Activated T-helper 17 cell treated with anti-CD3 and anti-CD28 coated beads, Interleukin-2, amount 50 U/mL, for 72 hours (primary cell): Measurements from ENCODE around the gene TTC3. TPM values are rescaled to one million over a fixed set of nuclear protein-coding genes. Genes with fewer than 3 reads are reported as not detected.
"Not testable (repeated sequence)": the region's sequence is repeated elsewhere in the genome, so short reads cannot be mapped to it uniquely, and the experiment has no call there.

Source experiments
- ATAC-seq: fragments of 150-1000 bp; cut with Tn5 transposase; replicated peaks from 2 replicates; pipeline ENCODE4 v1.10.0; 2021; ENCODE audit warnings: mild to moderate bottlenecking, moderate library complexity
- H3K27ac Mint-ChIP-seq: one replicate; pipeline ENCODE4 v1.8.0; 2022; ENCODE audit warnings: mixed read lengths
- H3K27me3 Mint-ChIP-seq: one replicate; pipeline ENCODE4 v1.8.0; 2022; ENCODE audit warnings: mixed read lengths
- H3K36me3 Mint-ChIP-seq: one replicate; pipeline ENCODE4 v1.8.0; 2022; ENCODE audit warnings: low read depth, mild to moderate bottlenecking, mixed read lengths
- H3K4me1 Mint-ChIP-seq: one replicate; pipeline ENCODE4 v1.8.0; 2022; ENCODE audit warnings: mixed read lengths
- H3K4me3 Mint-ChIP-seq: one replicate; pipeline ENCODE4 v1.8.0; 2022; ENCODE audit warnings: mild to moderate bottlenecking, mixed read lengths
- H3K9me3 Mint-ChIP-seq: one replicate; pipeline ENCODE4 v1.8.0; 2022; ENCODE audit warnings: mixed read lengths
- total RNA-seq, 2 donors: library from RNA; stranded (reverse); gene quantifications; one replicate each; pipeline ENCODE4 v1.2.3, GENCODE V29; 2022

Gene TTC3, protein sequence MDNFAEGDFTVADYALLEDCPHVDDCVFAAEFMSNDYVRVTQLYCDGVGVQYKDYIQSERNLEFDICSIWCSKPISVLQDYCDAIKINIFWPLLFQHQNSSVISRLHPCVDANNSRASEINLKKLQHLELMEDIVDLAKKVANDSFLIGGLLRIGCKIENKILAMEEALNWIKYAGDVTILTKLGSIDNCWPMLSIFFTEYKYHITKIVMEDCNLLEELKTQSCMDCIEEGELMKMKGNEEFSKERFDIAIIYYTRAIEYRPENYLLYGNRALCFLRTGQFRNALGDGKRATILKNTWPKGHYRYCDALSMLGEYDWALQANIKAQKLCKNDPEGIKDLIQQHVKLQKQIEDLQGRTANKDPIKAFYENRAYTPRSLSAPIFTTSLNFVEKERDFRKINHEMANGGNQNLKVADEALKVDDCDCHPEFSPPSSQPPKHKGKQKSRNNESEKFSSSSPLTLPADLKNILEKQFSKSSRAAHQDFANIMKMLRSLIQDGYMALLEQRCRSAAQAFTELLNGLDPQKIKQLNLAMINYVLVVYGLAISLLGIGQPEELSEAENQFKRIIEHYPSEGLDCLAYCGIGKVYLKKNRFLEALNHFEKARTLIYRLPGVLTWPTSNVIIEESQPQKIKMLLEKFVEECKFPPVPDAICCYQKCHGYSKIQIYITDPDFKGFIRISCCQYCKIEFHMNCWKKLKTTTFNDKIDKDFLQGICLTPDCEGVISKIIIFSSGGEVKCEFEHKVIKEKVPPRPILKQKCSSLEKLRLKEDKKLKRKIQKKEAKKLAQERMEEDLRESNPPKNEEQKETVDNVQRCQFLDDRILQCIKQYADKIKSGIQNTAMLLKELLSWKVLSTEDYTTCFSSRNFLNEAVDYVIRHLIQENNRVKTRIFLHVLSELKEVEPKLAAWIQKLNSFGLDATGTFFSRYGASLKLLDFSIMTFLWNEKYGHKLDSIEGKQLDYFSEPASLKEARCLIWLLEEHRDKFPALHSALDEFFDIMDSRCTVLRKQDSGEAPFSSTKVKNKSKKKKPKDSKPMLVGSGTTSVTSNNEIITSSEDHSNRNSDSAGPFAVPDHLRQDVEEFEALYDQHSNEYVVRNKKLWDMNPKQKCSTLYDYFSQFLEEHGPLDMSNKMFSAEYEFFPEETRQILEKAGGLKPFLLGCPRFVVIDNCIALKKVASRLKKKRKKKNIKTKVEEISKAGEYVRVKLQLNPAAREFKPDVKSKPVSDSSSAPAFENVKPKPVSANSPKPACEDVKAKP (N-terminal part only)
- 100 to 1,000 TPM in 1 of 2 donors, 10 to 100 TPM in 1; 69.2 to 105 TPM for total RNA-seq

- Mint-ChIP-seq H3K9me3 (no peaks in the 10 kb centered on the region), H3K36me3 (peaks cover 33% of the 10 kb centered on the region), H3K27me3 (no peaks in the 10 kb centered on the region), H3K4me3 (peak within 1 kb of the TSS; percentile 88), H3K27ac (peak within 1 kb of the TSS; percentile 95), H3K4me1 (peaks cover 19% of the 10 kb centered on the region)
- ATAC-seq: peak; percentile 77
Observed at GRCh38 chr21:37072988-37073416, at the start of gene TTC3, which contains the start of gene PIGP. TSS of gene TTC3 (plus strand) at chr21:37073254. CDS start at chr21:37087258, 14,004 bp downstream. TSS of gene PIGP (minus strand) at chr21:37073071. CDS start at chr21:37072515, 556 bp downstream.

DNA sequence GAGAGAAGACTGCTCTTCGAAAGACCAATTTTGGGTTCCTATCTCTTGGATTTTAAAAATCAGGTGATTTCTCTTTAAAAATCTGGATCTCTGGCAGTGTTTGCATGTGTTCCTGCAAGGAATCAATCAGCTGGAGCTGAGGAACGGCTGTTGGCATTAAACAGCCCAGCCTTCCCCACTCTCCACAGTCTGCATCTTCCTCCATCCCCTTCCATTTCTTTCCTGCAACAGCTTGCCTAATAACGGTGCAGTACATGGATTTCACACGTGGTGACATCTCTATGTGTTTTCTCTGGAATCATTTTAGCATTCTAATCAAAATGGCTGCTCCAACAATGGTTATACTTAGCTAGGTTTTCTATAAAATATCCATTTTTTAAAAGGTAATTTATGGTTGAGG, 46.6 kb upstream of the TTC3 start:
- Mint-ChIP-seq H3K4me1 (no peaks in the 10 kb centered on the region), H3K27me3 (peaks cover 7% of the 10 kb centered on the region), H3K9me3 (peaks cover 3% of the 10 kb centered on the region), H3K36me3 (no peaks in the 10 kb centered on the region), H3K4me3 (no peak overlapping the region), H3K27ac (no peak overlapping the region)
- no peak for ATAC-seq

DNA sequence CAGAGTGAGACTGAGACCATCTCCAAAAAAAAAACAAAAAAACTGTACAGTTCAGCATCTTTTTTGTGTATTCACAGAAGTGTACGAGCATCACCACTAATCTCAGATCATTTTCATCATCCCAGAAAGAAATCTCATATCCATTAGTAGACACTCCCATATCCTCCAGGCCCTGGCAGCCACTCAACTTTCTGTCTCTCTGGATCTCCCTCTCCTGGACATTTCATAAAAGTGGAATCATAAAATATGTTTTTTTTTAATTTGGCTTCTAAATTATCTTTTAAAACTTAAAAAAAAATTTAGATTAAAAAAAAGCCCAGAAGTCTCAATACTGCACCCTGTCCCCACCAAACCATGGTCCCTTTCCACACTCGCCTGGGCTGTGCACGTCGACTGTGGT, 44.5 kb upstream of the TTC3 start:
- Mint-ChIP-seq H3K27me3 (peaks cover 7% of the 10 kb centered on the region), H3K36me3 (no peaks in the 10 kb centered on the region), H3K9me3 (peaks cover 3% of the 10 kb centered on the region), H3K4me3 (no peak overlapping the region), H3K27ac (no peak overlapping the region), H3K4me1 (no peaks in the 10 kb centered on the region)
- ATAC-seq: no peak

DNA sequence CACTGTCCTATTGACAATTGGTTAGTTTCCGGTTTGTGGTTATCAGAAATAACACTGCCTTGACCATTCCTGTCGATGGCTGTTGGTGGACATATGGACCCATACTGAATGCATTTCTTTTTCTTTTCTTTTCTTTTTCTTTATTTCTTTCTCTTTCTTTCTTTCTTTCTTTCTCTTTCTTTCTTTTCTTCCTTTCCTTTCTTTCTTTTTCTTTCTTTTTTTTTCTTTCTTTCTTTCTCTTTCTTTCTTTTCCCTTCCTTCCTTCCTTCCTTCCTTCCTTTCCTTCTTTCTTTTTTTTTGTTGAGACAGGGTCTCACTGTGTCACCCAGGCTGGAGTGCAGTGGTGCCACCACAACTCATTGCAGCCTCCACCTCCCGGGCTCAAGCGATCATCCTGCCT, 42.2 kb upstream of the TTC3 start:
- Mint-ChIP-seq H3K9me3 (peaks cover 3% of the 10 kb centered on the region), H3K27me3 (peaks cover 7% of the 10 kb centered on the region), H3K27ac (no peak overlapping the region), H3K4me3 (no peak overlapping the region), H3K36me3 (no peaks in the 10 kb centered on the region), H3K4me1 (no peaks in the 10 kb centered on the region)
- no peak for ATAC-seq

- H3K4me3 Mint-ChIP-seq: no peak overlapping the region
- no peaks in the 10 kb centered on the region for H3K4me1 Mint-ChIP-seq
- no peaks in the 10 kb centered on the region for H3K36me3 Mint-ChIP-seq
- peaks cover 3% of the 10 kb centered on the region for H3K9me3 Mint-ChIP-seq
- no peak overlapping the region for H3K27ac Mint-ChIP-seq
- no peak for ATAC-seq
- H3K27me3 Mint-ChIP-seq: peaks cover 3% of the 10 kb centered on the region
Observed at GRCh38 chr21:37032293-37032692, 40.8 kb upstream of the TTC3 start.

DNA sequence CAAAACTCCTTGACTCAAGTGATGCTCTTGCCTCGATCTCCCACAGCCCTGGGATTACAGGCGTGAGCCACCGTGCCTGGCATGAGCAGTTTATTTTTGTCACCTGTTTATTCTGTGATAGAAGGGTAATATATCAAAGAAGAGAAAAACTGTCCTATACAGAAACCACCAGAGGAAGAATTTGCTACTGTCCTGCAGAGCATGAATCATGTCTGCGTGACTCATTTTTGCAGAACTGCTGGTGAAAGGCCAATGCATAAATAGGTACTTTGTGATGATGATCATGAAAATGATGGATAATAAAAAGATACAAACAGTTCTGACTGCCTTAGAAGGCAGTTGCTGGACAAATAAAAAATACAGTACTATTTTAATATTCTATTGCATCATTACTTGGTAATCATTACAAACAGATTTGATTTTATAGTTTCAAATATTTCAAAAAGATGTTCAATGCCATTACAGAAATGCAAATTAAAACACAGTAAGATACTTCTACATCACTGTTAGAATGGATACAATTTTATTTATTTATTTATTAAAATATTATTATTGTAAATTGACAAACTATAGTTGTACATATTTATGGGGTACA, 40.1 kb upstream of the TTC3 start:
- Mint-ChIP-seq H3K27me3 (peaks cover 3% of the 10 kb centered on the region), H3K4me1 (no peaks in the 10 kb centered on the region), H3K9me3 (peaks cover 3% of the 10 kb centered on the region), H3K27ac (no peak overlapping the region), H3K4me3 (no peak overlapping the region), H3K36me3 (no peaks in the 10 kb centered on the region)
- peak; percentile 72 for ATAC-seq

DNA sequence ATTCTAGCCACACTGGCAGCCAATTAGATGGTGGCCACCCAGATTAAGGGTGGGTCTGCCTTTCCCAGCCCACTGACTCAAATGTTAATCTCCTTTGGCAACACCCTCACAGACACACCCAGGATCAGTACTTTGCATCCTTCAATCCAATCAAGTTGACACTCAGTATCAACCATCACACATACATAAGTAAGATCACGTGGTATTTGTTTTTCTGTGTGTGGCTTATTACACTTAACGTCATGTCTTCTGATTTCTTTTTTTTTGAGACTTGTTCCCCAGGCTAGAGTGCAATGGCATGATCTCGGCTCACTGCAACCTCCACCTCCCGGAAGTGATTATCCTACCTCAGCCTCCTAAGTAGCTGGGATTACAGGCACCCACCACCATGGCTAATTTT, 38.7 kb upstream of the TTC3 start:
- not testable (repeated sequence) for H3K27ac Mint-ChIP-seq, H3K4me1 Mint-ChIP-seq, H3K27me3 Mint-ChIP-seq, ATAC-seq, H3K36me3 Mint-ChIP-seq, H3K4me3 Mint-ChIP-seq, H3K9me3 Mint-ChIP-seq

DNA sequence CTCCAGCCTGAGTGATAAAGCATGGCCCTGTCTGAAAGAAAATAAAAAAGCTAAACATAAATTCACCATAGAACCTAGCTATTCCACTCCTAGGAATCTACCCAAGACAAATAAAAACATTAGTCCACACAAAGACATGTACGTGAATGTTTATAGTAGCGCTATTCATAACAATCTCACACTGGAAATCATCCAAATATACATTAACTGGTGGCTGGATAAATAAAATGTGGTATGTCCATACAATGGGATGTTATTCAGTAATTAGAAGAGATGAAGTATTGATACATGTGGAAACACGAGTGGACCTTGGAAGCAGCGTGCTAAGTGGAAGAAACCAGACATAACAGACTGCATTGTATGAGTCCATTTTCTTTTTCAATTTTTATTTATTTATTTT, 36.9 kb upstream of the TTC3 start:
- H3K36me3 Mint-ChIP-seq: no peaks in the 10 kb centered on the region
- H3K27ac Mint-ChIP-seq: no peak overlapping the region
- no peaks in the 10 kb centered on the region for H3K4me1 Mint-ChIP-seq
- no peak for ATAC-seq
- no peak overlapping the region for H3K4me3 Mint-ChIP-seq
- H3K9me3 Mint-ChIP-seq: no peaks in the 10 kb centered on the region
- H3K27me3 Mint-ChIP-seq: no peaks in the 10 kb centered on the region

DNA sequence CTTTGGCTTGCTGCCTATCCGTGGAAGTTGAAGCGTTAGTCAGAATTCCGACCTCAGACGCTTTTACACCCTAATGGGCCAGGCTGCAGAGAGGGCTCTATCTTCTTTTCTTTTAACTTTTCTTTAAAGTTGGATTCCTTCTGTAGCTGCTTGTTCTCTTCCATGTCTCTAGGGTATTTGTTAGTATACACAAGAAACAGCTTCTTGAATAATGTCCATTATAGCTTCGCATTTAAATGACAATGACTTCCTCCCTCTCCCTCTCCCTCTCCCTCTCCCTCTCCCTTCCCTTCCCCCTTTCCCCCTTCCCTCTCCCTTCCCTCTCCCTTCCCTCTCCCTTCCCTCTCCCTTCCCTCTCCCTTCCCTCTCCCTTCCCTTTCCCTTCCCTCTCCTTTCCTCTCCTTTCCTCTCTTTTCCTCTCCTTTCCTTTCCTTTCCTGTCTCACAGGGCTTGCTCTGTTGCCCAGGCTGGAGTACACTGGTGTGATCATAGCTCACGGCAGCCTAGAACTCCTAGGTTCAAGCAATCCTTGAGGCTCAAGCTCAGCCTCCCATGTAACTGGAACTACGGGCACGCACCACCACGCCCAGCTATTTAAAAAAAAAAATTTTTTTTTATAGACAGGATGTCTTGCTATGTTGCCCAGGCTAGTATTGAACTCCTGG, 33.5 kb upstream of the TTC3 start:
- no peaks in the 10 kb centered on the region for H3K36me3 Mint-ChIP-seq
- no peak for ATAC-seq
- H3K9me3 Mint-ChIP-seq: no peaks in the 10 kb centered on the region
- H3K4me1 Mint-ChIP-seq: no peaks in the 10 kb centered on the region
- no peak overlapping the region for H3K4me3 Mint-ChIP-seq
- no peak overlapping the region for H3K27ac Mint-ChIP-seq
- H3K27me3 Mint-ChIP-seq: no peaks in the 10 kb centered on the region

- ATAC-seq: no peak
- Mint-ChIP-seq H3K36me3 (no peaks in the 10 kb centered on the region), H3K27me3 (no peaks in the 10 kb centered on the region), H3K4me3 (no peak overlapping the region), H3K27ac (no peak overlapping the region), H3K4me1 (no peaks in the 10 kb centered on the region), H3K9me3 (no peaks in the 10 kb centered on the region)
Observed at GRCh38 chr21:37040212-37040611, 32.8 kb upstream of the TTC3 start.

DNA sequence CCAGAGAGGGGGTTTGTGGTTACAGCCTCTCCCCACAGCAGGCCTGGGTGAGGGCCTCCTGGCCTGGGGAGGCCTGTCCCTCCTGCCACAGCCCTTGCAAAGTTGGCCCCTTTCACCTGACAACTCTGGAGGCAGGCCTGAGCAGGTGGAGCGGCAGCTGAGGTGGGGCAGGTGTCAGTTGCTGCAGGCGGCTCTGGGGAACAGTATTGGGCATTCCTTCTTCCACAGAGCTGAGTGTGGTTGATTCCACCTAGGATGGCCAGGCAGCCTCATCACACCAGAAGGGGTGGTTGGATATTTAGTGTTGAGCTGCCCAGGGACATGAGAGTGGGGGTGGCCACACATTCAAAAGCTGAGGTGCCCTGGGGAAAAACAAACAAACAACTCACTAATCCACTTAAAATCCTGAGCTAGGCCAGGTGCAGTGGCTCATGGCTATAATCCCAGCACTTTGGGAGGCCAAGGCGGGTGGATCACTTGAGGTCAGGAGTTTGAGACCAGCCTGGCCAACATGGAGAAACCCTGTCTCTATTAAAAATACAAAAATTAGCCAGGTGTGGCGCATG, 31.3 kb upstream of the TTC3 start:
- no peaks in the 10 kb centered on the region for H3K4me1 Mint-ChIP-seq
- no peak overlapping the region for H3K27ac Mint-ChIP-seq
- H3K27me3 Mint-ChIP-seq: peaks cover 5% of the 10 kb centered on the region
- no peaks in the 10 kb centered on the region for H3K9me3 Mint-ChIP-seq
- H3K36me3 Mint-ChIP-seq: no peaks in the 10 kb centered on the region
- H3K4me3 Mint-ChIP-seq: no peak overlapping the region
- no peak for ATAC-seq

DNA sequence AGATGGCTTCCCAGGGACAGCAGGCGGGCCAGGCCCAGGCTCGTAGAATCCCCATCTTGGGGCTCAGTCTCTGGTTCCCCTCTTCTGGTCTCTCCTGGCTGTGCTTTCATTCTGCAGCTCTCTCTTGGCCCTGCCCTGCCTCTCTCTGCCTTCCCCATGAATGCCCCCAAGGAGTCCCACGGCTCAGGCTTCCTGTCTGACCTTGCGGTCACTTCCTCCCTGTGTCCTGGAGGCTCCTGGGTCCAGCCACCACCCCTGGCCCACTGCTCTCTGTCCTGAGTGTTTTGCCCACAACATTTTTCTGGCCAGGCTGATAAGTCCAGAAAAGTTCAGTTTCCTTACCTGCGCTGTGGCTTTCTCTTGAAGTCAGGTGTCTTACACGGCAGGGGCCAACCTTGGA, 29.2 kb upstream of the TTC3 start:
- ATAC-seq: no peak
- Mint-ChIP-seq H3K27ac (no peak overlapping the region), H3K4me3 (no peak overlapping the region), H3K4me1 (no peaks in the 10 kb centered on the region), H3K9me3 (no peaks in the 10 kb centered on the region), H3K27me3 (peaks cover 14% of the 10 kb centered on the region), H3K36me3 (no peaks in the 10 kb centered on the region)

GRCh38 chr21:37044643-37045042, 28.4 kb upstream of the TTC3 start:
- Mint-ChIP-seq H3K9me3 (no peaks in the 10 kb centered on the region), H3K27ac (no peak overlapping the region), H3K4me1 (no peaks in the 10 kb centered on the region), H3K36me3 (no peaks in the 10 kb centered on the region), H3K4me3 (no peak overlapping the region), H3K27me3 (peaks cover 15% of the 10 kb centered on the region)
- ATAC-seq: no peak
